OCI-LY1 (cell line): ENCODE results near the gene BTBD7.

Source experiments
- H2AFZ ChIP-seq: fragments of 200-600 bp; sonication (generic), shearing (Covaris generic); 2 replicates; pipeline ENCODE4 v1.6.0; 2014; ENCODE audit warnings: antibody characterized with exemption, mild to moderate bottlenecking, low read length
- H3F3A ChIP-seq: fragments of 200-600 bp; sonication (generic), shearing (Covaris generic); 2 replicates; pipeline ENCODE4 v1.6.0; 2014; ENCODE audit warnings: mild to moderate bottlenecking, antibody characterized with exemption, low read length, moderate library complexity; ENCODE audit not compliant: insufficient read depth
- H3K27ac ChIP-seq: fragments of 200-600 bp; sonication (generic); 2 replicates; pipeline ENCODE4 v1.5.1; 2014; ENCODE audit warnings: low read length, mixed run types, mild to moderate bottlenecking, low read depth; ENCODE audit not compliant: poor library complexity, severe bottlenecking
- H3K27me3 ChIP-seq: fragments of 200-600 bp; sonication (generic); 2 replicates; pipeline ENCODE4 v1.6.0; 2014; ENCODE audit warnings: antibody characterized with exemption, mild to moderate bottlenecking, low read length, moderate library complexity; ENCODE audit not compliant: insufficient read depth
- H3K36me3 ChIP-seq: fragments of 200-600 bp; sonication (generic); 2 replicates; pipeline ENCODE4 v1.6.1; 2014; ENCODE audit warnings: mild to moderate bottlenecking, antibody characterized with exemption, low read length, moderate library complexity, mixed read lengths; ENCODE audit not compliant: insufficient read depth
- H3K4me1 ChIP-seq: fragments of 200-600 bp; sonication (generic); 2 replicates; pipeline ENCODE4 v1.5.1; 2014; ENCODE audit warnings: mild to moderate bottlenecking, low read length, moderate library complexity; ENCODE audit not compliant: insufficient read depth, severe bottlenecking
- H3K4me2 ChIP-seq: fragments of 200-600 bp; sonication (generic), shearing (Covaris generic); 2 replicates; pipeline ENCODE4 v1.6.1; 2014; ENCODE audit warnings: low read length
- H3K4me3 ChIP-seq: fragments of 200-600 bp; sonication (generic); 2 replicates; pipeline ENCODE4 v1.5.1; 2014; ENCODE audit warnings: low read length, low read depth, mild to moderate bottlenecking, mixed read lengths; ENCODE audit not compliant: poor library complexity, severe bottlenecking
- H3K79me2 ChIP-seq: fragments of 200-600 bp; shearing (Covaris generic); 2 replicates; pipeline ENCODE4 v1.6.1; 2016; ENCODE audit warnings: mixed run types, low read length, mixed read lengths; ENCODE audit not compliant: insufficient read depth
- H3K9ac ChIP-seq: fragments of 200-600 bp; sonication (generic), shearing (Covaris generic); 2 replicates; pipeline ENCODE4 v1.6.1; 2014; ENCODE audit warnings: mild to moderate bottlenecking, low read length, mixed read lengths
- H3K9me2 ChIP-seq: fragments of 200-600 bp; sonication (generic), shearing (Covaris generic); 2 replicates; pipeline ENCODE4 v1.6.1; 2014; ENCODE audit warnings: low read depth, mild to moderate bottlenecking, low read length, mixed read lengths
- H3K9me3 ChIP-seq: fragments of 200-600 bp; shearing (Covaris generic); 2 replicates; pipeline ENCODE4 v1.6.1; 2014; ENCODE audit warnings: low read length, mixed read lengths
- H4K20me1 ChIP-seq: fragments of 200-600 bp; sonication (generic), shearing (Covaris generic); 2 replicates; pipeline ENCODE4 v1.6.0; 2016; ENCODE audit warnings: mild to moderate bottlenecking, low read length; ENCODE audit not compliant: insufficient read depth
- EZH2 ChIP-seq: fragments of 200-600 bp; sonication (generic), shearing (Covaris generic); IDR thresholded peaks from 2 replicates; pipeline ENCODE4 v1.8.0; 2017; ENCODE audit warnings: borderline replicate concordance, mixed run types, mild to moderate bottlenecking, antibody characterized with exemption, low read length, moderate library complexity, mixed read lengths
- TF ChIP-seq, protein P1 (sequence below): fragments of 200-600 bp; sonication (generic), shearing (Covaris generic); IDR thresholded peaks from 2 replicates; pipeline ENCODE4 v1.5.1; 2017; ENCODE audit warnings: mild to moderate bottlenecking, antibody characterized with exemption, low read length, moderate library complexity, mixed read lengths

Gene BTBD7

DNA sequence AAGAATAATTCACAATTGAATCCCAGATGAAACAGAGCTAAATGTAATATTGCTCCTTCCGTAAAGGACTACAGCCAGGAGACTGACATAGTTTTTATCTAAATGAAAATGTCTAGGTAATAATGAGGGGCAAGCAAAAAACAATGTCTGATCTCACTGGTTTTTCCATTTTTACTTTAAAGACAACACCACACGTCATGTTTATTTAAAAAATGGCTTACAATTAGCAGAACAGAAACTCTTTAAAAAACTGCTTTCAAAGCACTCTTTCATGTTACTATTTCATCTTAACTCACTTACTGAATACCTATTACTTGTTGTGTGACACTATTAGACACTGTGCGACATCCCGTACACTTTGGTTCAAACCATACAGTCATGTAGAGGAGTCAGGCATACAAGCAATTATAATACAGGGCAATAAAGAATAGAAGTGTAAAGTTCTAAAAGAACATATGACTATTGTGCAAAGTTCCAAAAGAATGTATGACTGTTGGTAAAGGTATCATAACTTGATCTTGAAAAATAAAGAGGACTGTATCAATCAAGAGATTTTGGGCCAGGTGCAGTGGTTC is 9.1 kb downstream of the BTBD7 start:
- Histone ChIP-seq H3K4me3 (no peak overlapping the region), H3K4me2 (no peak overlapping the region), H3F3A (no peaks in the 10 kb centered on the region), H2AFZ (no peak overlapping the region), H3K4me1 (peaks cover 29% of the 10 kb centered on the region), H3K27ac (peak overlapping the region; percentile 32), H3K27me3 (no peaks in the 10 kb centered on the region), H3K9me2 (no peaks in the 10 kb centered on the region), H4K20me1 (no peaks in the 10 kb centered on the region; the same call in 1 of the 2 replicates), H3K9ac (no peak overlapping the region), H3K79me2 (peaks cover 93% of the 10 kb centered on the region), H3K9me3 (no peaks in the 10 kb centered on the region), H3K36me3 (peaks cover 14% of the 10 kb centered on the region)
- TF ChIP-seq, protein P1, sequence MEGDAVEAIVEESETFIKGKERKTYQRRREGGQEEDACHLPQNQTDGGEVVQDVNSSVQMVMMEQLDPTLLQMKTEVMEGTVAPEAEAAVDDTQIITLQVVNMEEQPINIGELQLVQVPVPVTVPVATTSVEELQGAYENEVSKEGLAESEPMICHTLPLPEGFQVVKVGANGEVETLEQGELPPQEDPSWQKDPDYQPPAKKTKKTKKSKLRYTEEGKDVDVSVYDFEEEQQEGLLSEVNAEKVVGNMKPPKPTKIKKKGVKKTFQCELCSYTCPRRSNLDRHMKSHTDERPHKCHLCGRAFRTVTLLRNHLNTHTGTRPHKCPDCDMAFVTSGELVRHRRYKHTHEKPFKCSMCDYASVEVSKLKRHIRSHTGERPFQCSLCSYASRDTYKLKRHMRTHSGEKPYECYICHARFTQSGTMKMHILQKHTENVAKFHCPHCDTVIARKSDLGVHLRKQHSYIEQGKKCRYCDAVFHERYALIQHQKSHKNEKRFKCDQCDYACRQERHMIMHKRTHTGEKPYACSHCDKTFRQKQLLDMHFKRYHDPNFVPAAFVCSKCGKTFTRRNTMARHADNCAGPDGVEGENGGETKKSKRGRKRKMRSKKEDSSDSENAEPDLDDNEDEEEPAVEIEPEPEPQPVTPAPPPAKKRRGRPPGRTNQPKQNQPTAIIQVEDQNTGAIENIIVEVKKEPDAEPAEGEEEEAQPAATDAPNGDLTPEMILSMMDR: no peak
- no peak for TF ChIP-seq EZH2

DNA sequence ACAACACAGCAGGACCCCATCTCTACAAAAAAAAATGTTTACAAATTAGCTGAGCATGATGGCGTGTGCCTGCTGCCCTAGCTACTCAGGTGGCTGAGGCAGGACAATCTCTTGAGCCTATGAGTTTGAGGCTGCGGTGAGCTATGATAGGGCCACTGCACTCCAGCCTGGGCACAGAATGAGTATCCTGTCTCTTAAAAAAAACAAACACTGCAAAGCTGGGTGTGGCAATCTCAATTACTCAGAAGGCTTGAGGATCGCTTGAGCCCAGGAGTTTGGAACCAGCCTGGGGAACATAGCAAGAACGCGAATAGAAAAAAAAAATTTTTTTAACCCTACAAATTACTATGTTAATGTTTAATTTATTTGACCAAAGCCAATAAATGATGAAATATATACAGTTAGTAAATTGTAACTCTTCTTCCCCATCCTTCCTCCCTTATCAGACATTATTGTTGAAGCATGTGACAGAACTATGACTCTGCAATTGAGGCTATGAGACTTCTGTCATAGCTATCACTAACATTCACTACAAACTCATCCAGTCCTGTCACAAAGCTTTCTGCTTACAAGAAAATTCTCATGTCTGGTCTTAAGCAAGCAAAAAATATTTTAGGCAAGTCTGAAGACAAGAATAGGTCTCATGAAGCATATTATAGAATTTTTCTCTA is 9.8 kb downstream of the BTBD7 start:
- Histone ChIP-seq H2AFZ (no peak overlapping the region), H3K9ac (no peak overlapping the region), H3K36me3 (peaks cover 15% of the 10 kb centered on the region; the same call in 1 of the 2 replicates), H3F3A (no peaks in the 10 kb centered on the region), H3K4me3 (no peak overlapping the region), H3K9me3 (no peaks in the 10 kb centered on the region), H3K27me3 (no peaks in the 10 kb centered on the region), H3K9me2 (no peaks in the 10 kb centered on the region), H3K4me1 (peaks cover 34% of the 10 kb centered on the region), H3K4me2 (no peak overlapping the region), H3K27ac (peak overlapping the region; percentile 32), H4K20me1 (no peaks in the 10 kb centered on the region; the same call in 1 of the 2 replicates), H3K79me2 (peaks cover 93% of the 10 kb centered on the region)
- no peak for TF ChIP-seq EZH2
- TF ChIP-seq, protein P1: no peak

DNA sequence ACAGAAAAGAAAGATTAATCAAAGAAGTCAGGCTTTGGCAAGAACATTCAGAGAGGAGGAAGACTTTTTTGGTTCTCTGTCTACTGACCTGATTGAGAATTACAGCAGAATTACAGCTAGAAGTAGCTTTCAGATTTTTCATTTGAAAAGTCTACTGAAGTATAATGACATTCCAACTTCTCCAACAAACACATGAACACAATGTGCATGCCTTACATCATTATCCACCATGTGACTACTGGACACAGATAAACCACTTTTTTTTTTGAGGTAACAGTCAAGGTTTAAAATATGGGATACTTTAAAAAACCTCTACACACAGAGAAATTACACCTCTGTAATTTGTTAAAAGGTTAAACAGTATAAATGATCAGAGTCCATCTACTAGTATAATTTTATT is 12.3 kb downstream of the BTBD7 start:
- Histone ChIP-seq H3K27me3 (no peaks in the 10 kb centered on the region), H3K9ac (no peak overlapping the region; the same call in 1 of the 2 replicates), H3K4me2 (peak overlapping the region; percentile 50; the same call in 1 of the 2 replicates), H2AFZ (no peak overlapping the region), H3F3A (no peaks in the 10 kb centered on the region), H3K4me1 (peaks cover 34% of the 10 kb centered on the region), H3K9me3 (0 out of 2 replicates have a peak, but pooled peaks cover 2% of the 10 kb centered on the region), H3K79me2 (peaks cover 78% of the 10 kb centered on the region), H3K9me2 (no peaks in the 10 kb centered on the region), H3K4me3 (no peak overlapping the region), H3K36me3 (peaks cover 31% of the 10 kb centered on the region), H3K27ac (peak overlapping the region; percentile 72), H4K20me1 (no peaks in the 10 kb centered on the region; the same call in 1 of the 2 replicates)
- TF ChIP-seq, protein P1: no peak
- TF ChIP-seq EZH2: no peak
